ENCODE results near the gene SCN4A.
"Not testable (repeated sequence)": the region's sequence is repeated elsewhere in the genome, so short reads cannot be mapped to it uniquely, and the experiment has no call there.

The SCN4A gene

GRCh38 chr17:63932721-63933120, 40.0 kb downstream of the SCN4A start:
- DNase-seq: no peak

GRCh38 chr17:63931981-63932561, 40.6 kb downstream of the SCN4A start, which contains the start of gene CD79B:
Gene CD79B (minus strand): TSS chr17:63932331. CDS start chr17:63932261, 70 bp downstream.
- DNase-seq: peak; percentile 21

GRCh38 chr17:63930951-63931575, 41.7 kb downstream of the SCN4A start:
- DNase-seq: peak; percentile 62

- DNase-seq: no peak
Observed at GRCh38 chr17:63929860-63930766, 42.6 kb downstream of the SCN4A start.

- no peak for DNase-seq
Observed at GRCh38 chr17:63928966-63929695, 43.6 kb downstream of the SCN4A start.

- no peak for DNase-seq
Observed at GRCh38 chr17:63928172-63928666, 44.5 kb downstream of the SCN4A start.

- DNase-seq: no peak
Observed at GRCh38 chr17:63927464-63928171, 45.1 kb downstream of the SCN4A start.

GRCh38 chr17:63926164-63926563, 46.6 kb downstream of the SCN4A start:
- DNase-seq: no peak

GRCh38 chr17:63925615-63926014, 47.1 kb downstream of the SCN4A start:
- no peak for DNase-seq

GRCh38 chr17:63922402-63922801, 50.3 kb downstream of the SCN4A start:
- DNase-seq: not testable (repeated sequence)

GRCh38 chr17:63920779-63921178, 51.9 kb downstream of the SCN4A start:
- not testable (repeated sequence) for DNase-seq

GRCh38 chr17:63920050-63920449, 52.7 kb downstream of the SCN4A start:
- DNase-seq: not testable (repeated sequence)

- peak; percentile 74 for DNase-seq
Observed at GRCh38 chr17:63919311-63919723, 53.4 kb downstream of the SCN4A start.

- DNase-seq: not testable (repeated sequence)
Observed at GRCh38 chr17:63918789-63919305, 53.9 kb downstream of the SCN4A start, which contains the start of gene GH1. Gene GH1 (minus strand): TSS chr17:63918839. CDS start chr17:63918776, 63 bp downstream.

GRCh38 chr17:63918305-63918704, 54.4 kb downstream of the SCN4A start:
- no peak for DNase-seq

GRCh38 chr17:63917646-63918045, 55.1 kb downstream of the SCN4A start:
- DNase-seq: no peak

- DNase-seq: not testable (repeated sequence)
Observed at GRCh38 chr17:63917206-63917605, 55.5 kb downstream of the SCN4A start.

GRCh38 chr17:63916566-63917185, 56.0 kb downstream of the SCN4A start:
- no peak for DNase-seq

GRCh38 chr17:63915753-63916152, 57.0 kb downstream of the SCN4A start:
- not testable (repeated sequence) for DNase-seq

GRCh38 chr17:63914471-63914870, 58.2 kb downstream of the SCN4A start:
- DNase-seq: no peak

- peak; percentile 67 for DNase-seq
Observed at GRCh38 chr17:63911657-63912100, 61.0 kb downstream of the SCN4A start.

Measured in activated gamma-delta T cell treated with Interleukin-2 at 50 U/mL for 16 hours (primary cell).